NCI-H1092 treated with DMSO at 0.1 percent for 48 hours (cell line): ENCODE measurements around the gene LMOD2.
"Not testable (repeated sequence)": the region's sequence is repeated elsewhere in the genome, so short reads cannot be mapped to it uniquely, and the experiment has no call there.

Source experiments
- DNase-seq: peaks from one replicate; lab custom pipeline; 2025; lab: John Stamatoyannopoulos, UW

The LMOD2 gene

DNA sequence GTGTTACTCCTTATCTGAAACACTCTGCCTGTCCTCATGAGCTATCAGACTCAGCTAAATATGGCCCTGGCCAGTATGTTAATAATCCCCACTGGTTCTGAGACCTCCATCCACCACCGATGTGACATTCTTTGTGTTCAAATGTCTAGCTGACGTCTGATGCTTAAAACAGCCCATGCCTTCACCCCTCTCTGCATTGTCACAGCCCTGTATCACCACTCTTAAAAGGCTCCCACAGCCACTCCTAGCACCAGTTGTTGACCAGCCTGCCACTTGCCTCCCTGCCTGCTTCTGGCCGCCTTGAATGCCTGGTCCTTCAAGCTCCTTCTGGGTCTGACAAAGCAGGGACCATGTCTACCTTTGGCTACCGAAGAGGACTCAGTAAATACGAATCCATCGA lies at the start of gene LMOD2:
LMOD2 (plus strand) TSS at position 253 of the 400 bp plus-strand sequence; CDS start at position 351, 98 bp downstream.
- no peak for DNase-seq

DNA sequence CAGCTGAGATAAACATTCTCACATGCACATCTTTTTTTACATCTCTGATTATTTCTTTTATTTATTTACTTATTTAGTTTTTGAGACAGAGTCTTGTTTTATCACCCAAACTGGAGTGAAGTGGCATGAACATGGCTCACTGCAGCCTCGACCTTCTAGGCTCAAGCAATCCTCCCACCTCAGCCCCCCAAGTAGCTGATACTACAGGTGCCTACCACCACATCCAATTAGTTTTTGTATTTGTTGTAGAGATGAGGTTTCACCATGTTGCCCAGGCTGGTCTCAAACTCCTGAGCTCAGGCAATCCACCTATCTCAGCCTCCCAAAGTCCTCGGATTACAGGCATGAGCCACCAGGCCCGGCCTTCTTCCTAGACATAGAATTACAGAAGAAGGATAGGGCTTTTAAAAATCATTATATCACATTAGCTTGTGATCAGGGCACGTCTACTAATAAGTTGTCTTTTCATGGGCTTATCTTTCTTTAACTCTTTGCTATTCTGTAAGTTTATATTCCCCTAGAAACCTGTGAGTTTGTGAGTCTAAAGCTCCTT lies 48.2 kb upstream of the LMOD2 start:
- no peak for DNase-seq

- no peak for DNase-seq
Observed at GRCh38 chr7:123608991-123609882, 46.4 kb upstream of the LMOD2 start.

GRCh38 chr7:123609883-123610239 lies 45.8 kb upstream of the LMOD2 start:
- DNase-seq: no peak

DNA sequence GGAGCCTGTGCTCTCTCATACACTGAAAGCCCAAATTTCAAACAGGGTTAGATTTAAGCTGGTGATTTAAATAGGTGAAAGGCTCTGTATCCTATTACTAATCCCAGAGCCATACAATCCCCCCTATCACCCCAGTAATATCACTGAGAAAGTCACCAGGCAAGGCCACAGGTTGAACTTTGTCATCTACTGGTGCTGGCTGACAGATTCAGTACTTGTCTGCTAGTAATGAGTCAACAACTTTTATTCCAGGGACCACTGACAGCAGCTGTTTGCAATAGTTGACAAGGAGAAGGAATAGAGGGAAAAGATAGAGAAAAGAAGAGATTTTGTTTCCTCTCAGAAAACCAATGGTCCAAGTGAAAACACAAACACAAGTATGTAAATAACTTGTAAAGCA lies 43.6 kb upstream of the LMOD2 start:
- DNase-seq: no peak

- no peak for DNase-seq
Observed at GRCh38 chr7:123615344-123615743, 40.3 kb upstream of the LMOD2 start.

GRCh38 chr7:123616223-123616622 lies 39.4 kb upstream of the LMOD2 start:
- DNase-seq: no peak

GRCh38 chr7:123621707-123622106 lies 34.0 kb upstream of the LMOD2 start:
- peak; percentile 45 for DNase-seq

DNA sequence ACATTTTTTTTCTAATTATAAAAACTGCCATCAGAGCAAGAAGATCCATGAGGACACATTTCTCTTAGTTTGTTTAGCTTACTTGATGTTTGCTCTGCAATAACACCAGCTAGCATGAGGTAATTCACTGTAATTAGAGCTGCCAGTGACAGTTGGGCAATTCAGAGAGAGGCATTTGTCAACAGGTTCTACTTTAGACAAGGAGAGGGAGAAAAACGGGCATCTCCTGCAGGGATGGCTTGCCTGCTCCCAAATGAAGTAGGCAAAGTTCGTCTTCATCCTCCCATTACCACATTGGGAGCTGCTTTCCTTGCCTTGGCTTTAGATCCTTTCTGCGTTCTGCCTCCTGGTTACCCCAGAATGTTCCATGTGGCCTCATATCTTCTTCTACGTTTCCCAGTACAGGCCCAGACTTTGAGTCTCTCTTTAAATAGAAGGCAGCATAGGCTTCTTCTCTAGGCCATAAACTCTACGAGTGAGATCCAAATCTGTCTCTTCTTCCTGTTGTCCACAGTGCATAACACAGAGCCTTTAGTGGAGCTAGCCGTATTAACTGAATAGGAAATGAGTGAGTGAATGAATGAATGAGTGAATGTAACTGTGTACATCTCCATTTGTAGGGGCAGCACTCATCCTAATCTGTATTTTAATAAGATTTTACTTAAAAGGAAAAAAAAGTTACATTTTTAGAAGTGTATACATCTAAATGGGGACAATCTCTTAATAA lies 32.8 kb upstream of the LMOD2 start:
- DNase-seq: peak; percentile 93

- no peak for DNase-seq
Observed at GRCh38 chr7:123624527-123625183, 31.0 kb upstream of the LMOD2 start.

GRCh38 chr7:123625254-123625653 lies 30.4 kb upstream of the LMOD2 start:
- no peak for DNase-seq

DNA sequence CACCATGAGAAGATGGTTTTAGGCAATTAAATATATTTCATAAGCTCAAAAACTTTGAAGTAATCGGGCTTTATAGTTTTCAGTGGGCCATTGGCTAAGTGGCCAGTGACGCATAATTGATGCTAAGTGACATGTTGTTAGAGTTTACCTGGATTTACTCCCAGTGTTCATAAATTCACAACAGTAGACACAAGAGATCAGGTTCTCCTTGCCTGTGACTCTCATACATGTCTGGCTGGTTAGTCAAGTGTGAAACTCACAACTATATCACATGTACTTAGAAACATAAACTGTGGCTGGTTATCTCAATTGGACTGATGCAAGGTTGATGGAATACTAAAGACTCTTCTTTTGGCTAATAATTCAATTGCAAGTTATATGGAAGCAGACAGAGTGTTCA lies 27.8 kb upstream of the LMOD2 start:
- DNase-seq: no peak

- no peak for DNase-seq
Observed at GRCh38 chr7:123628829-123629228, 26.8 kb upstream of the LMOD2 start.

DNA sequence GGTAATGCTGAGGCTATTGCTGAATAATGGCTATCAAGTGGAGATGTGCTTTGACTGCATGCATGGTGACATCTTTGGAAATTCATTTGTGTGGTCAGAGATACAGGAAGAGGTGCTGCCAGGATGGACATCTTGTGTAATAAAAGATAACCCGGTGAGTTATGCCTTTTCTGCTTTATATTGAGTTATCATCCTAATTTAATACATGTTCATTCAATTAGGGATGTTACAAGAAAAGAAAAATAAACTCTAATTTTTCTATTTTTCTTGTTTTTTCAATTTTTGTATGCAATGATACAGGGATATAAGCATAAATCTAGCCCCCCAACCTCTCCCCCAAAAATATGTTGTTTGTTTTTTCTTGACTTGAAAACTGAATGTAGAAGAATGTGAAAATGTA lies 26.4 kb upstream of the LMOD2 start:
- no peak for DNase-seq

GRCh38 chr7:123632808-123633207 lies 22.9 kb upstream of the LMOD2 start:
- no peak for DNase-seq

- DNase-seq: no peak
Observed at GRCh38 chr7:123633553-123633952, 22.1 kb upstream of the LMOD2 start.

GRCh38 chr7:123634011-123634573 lies 21.6 kb upstream of the LMOD2 start:
- not testable (repeated sequence) for DNase-seq

GRCh38 chr7:123635551-123636359 lies 19.9 kb upstream of the LMOD2 start:
- peak; percentile 45 for DNase-seq

DNA sequence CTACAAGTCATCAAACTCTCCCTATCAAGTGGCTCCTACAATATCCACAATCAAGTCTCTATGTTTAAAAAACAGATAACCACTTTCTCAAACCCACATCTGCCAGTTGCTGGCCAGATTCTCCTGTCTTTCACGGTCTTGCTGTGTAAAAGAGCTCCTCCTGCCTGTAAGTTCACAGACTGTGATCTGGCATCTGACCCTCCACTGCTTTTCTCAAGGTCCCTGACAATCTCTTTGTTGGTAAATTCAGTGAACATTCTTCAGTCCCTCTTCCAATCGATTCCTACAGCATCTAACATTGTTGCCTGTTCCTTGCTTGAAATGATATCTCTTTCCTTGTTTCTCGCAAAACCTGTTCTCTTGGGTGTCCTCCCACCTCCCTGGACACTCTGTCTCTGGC lies 18.5 kb upstream of the LMOD2 start:
- no peak for DNase-seq

DNA sequence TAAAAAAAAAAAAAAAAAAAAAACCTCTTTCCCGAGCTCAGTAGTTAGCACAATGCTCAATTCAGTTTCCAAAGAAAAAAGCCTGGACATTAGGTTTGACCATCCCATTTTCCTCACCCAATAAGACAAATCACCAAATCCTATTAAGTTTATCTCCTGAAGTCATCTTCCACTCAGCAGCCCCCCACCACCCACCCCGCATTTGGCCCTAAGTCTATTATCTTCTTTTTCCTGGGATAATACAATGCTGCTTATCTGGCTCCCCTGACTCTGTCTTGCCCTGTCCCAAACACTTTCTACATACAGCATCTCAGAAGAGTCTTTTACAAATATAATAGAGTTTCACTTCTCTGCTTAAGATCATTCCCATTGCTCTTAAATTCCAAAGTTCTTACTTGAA lies 17.8 kb upstream of the LMOD2 start:
- DNase-seq: no peak

DNA sequence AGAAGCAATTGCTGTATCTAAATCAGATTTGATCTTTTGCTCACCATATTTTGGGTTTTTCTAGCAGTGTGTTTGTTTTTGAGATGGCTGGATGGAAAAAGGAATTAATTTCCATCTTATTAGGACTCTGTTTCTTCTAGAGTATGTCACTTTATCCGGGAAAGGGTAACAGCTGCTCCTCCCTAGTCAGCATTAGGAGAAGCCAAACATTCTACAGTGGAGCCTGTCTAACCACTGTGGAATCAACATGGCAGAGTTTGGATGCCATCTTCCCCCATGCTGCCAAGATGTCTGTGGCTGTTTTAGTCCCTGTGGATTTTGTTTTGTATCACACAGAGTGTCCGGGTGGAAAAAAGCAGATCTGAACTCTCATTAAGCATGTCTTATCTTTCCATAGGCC lies 16.0 kb upstream of the LMOD2 start:
- DNase-seq: no peak
